Measurements from ENCODE around the gene IGF2R.
"Not testable (repeated sequence)": the region's sequence is repeated elsewhere in the genome, so short reads cannot be mapped to it uniquely, and the experiment has no call there.

Gene IGF2R

DNA sequence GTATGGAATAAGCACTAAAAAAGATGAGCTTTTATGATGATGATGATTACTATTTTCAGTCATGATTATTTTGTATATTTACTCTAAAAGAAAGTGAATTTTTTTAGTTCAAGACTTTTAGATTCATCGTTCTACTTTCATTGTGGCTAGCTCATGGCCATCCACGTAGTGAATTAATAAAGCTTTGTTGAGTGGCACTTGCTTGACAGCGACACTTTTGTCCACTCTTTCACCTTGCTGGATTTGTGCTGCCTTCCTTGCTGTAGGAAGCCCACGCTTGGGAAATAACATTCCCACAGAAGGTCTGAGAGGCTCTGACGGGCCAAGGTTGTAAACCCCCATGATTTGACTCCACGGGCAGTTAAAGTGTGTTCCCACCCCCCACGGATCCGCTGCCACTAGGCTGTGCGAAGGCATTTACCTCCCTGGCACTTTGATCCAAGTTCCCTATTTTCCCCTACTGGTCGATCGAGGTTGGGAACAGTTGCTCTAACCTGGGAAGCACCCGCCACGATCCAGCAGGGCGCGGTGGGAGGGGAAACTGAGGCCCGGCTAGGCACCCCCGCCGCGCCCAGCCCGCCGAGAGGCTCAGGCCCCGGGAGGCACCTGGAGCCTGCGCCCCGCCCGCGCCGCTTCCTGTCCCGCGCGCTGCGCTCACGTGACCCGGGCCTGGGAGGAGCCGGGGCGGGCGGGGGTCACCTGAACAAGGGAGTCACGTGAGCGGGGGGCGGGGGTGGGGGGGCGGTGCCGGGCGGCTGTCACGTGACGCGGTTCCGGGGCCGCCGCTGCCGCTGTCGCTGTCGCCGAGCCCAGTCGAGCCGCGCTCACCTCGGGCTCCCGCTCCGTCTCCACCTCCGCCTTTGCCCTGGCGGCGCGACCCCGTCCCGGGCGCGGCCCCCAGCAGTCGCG, at the start of gene IGF2R:
Gene IGF2R, plus strand, starts transcription at position 788 of the 909 bp plus-strand sequence. CDS start 165 bp downstream, outside the sequence.
- Mint-ChIP-seq H3K9me3 (no peaks in the 10 kb centered on the region), H3K27me3 (no peaks in the 10 kb centered on the region), H3K4me1 (ENCODE audit: low read depth) (peaks cover 44% of the 10 kb centered on the region), H3K36me3 (ENCODE audit: low read depth) (peaks cover 30% of the 10 kb centered on the region), H3K27ac (peak within 1 kb of the TSS; percentile 90), H3K4me3 (peak within 1 kb of the TSS; percentile 98)

DNA sequence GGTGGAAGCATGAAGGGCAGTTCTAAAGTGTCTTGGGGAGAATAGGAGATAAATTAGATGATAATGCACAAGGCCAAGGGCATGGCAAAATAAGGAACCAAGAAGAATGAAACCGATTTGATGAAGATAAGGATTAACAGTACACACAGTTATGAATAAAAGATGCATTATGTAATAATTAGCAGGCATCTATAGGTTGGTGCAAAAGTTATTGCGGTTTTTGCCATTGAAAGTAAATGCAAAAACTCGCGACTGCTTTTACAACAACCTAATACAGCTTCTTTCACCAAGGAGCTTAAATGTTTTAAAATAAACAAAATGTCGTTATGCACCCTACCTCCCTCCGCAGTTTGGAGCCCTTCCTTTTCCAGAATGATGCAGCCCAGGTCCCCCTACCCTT, 49.1 kb upstream of the IGF2R start:
- H3K4me3 Mint-ChIP-seq = no peak overlapping the region
- H3K27ac Mint-ChIP-seq = no peak overlapping the region
- H3K9me3 Mint-ChIP-seq = peaks cover 4% of the 10 kb centered on the region
- peaks cover 16% of the 10 kb centered on the region for H3K27me3 Mint-ChIP-seq
- H3K4me1 Mint-ChIP-seq (ENCODE audit: low read depth) = peaks cover 3% of the 10 kb centered on the region
- no peaks in the 10 kb centered on the region for H3K36me3 Mint-ChIP-seq (ENCODE audit: low read depth)

DNA sequence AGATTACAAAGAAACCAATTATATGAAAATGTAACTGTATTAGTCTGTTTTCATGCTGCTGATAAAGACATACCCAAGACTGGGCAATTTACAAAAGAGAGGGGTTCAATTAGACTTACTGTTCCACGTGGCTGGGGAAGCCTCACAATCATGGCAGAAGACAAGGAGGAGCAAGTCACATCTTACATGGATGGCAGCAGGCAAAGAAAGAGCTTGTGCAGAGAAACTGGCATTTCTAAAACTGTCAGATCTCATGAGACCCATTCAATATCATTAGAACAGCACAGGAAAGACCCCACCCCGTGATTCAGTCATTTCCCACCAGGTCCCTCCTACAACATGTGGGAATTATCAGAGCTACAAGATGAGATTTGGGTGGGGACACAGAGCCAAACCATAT, 44.7 kb upstream of the IGF2R start:
- H3K4me1 Mint-ChIP-seq (ENCODE audit: low read depth); H3K4me3 Mint-ChIP-seq; H3K9me3 Mint-ChIP-seq; H3K36me3 Mint-ChIP-seq (ENCODE audit: low read depth); H3K27ac Mint-ChIP-seq: not testable (repeated sequence)
- H3K27me3 Mint-ChIP-seq = peaks cover 24% of the 10 kb centered on the region

GRCh38 chr6:159926542-159927203, 42.2 kb upstream of the IGF2R start:
- H3K27me3 Mint-ChIP-seq = peaks cover 13% of the 10 kb centered on the region
- no peak overlapping the region for H3K27ac Mint-ChIP-seq
- peaks cover 25% of the 10 kb centered on the region for H3K4me1 Mint-ChIP-seq (ENCODE audit: low read depth)
- H3K4me3 Mint-ChIP-seq = no peak overlapping the region
- H3K36me3 Mint-ChIP-seq (ENCODE audit: low read depth) = no peaks in the 10 kb centered on the region
- peaks cover 4% of the 10 kb centered on the region for H3K9me3 Mint-ChIP-seq

- Mint-ChIP-seq H3K4me3 (no peak overlapping the region), H3K27me3 (peaks cover 17% of the 10 kb centered on the region), H3K4me1 (ENCODE audit: low read depth) (peaks cover 35% of the 10 kb centered on the region), H3K36me3 (ENCODE audit: low read depth) (no peaks in the 10 kb centered on the region), H3K27ac (peak overlapping the region; percentile 9), H3K9me3 (no peaks in the 10 kb centered on the region)
Observed at GRCh38 chr6:159929819-159930218, 39.1 kb upstream of the IGF2R start.

DNA sequence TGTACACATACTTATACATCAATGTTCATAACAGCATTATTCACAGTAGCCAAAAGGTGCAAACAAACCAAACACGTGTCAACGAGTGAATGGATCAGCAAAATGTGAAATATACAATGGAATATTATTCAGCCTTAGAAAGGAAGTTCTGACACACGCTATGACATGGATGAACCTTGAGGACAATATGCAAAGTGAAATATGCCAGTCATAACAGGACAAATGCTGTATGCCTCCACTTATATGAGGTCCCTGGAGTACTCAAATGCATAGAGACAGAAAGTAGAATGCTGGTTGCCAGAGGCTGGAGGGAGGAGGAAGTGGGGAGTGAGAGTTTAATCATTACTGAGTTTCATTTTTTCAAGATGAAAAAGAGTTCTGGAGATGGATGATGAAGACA, 37.8 kb upstream of the IGF2R start:
- Mint-ChIP-seq H3K36me3 (ENCODE audit: low read depth) (no peaks in the 10 kb centered on the region), H3K4me1 (ENCODE audit: low read depth) (peaks cover 35% of the 10 kb centered on the region), H3K27ac (peak overlapping the region; percentile 64), H3K9me3 (peaks cover 9% of the 10 kb centered on the region), H3K4me3 (no peak overlapping the region), H3K27me3 (peaks cover 25% of the 10 kb centered on the region)

GRCh38 chr6:159931846-159932245, 37.0 kb upstream of the IGF2R start:
- Mint-ChIP-seq H3K4me3 (no peak overlapping the region), H3K27ac (no peak overlapping the region), H3K9me3 (peaks cover 11% of the 10 kb centered on the region), H3K36me3 (ENCODE audit: low read depth) (no peaks in the 10 kb centered on the region), H3K27me3 (peaks cover 23% of the 10 kb centered on the region), H3K4me1 (ENCODE audit: low read depth) (peaks cover 35% of the 10 kb centered on the region)

DNA sequence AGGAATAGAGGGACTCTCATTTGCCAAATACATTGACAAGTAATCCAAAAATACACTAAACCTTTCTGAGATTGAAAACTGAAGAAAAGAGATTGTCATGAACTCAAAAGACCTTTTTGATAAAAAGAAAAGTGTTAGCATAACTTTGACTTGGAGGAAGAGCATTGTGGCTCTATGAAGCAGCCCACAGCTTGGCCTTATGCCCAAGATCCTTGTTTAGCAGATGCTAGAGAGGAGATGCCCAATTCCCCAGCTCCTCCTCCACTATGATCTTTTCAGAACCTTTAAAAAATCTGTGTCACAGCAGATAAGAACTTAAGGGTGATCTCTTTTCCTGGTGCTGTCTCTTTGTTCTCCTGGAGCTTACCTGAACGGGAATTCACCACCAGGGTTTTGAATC, 35.8 kb upstream of the IGF2R start:
- Mint-ChIP-seq H3K36me3 (ENCODE audit: low read depth) (no peaks in the 10 kb centered on the region), H3K4me1 (ENCODE audit: low read depth) (peaks cover 35% of the 10 kb centered on the region), H3K4me3 (no peak overlapping the region), H3K9me3 (peaks cover 11% of the 10 kb centered on the region), H3K27ac (no peak overlapping the region), H3K27me3 (peaks cover 23% of the 10 kb centered on the region)

DNA sequence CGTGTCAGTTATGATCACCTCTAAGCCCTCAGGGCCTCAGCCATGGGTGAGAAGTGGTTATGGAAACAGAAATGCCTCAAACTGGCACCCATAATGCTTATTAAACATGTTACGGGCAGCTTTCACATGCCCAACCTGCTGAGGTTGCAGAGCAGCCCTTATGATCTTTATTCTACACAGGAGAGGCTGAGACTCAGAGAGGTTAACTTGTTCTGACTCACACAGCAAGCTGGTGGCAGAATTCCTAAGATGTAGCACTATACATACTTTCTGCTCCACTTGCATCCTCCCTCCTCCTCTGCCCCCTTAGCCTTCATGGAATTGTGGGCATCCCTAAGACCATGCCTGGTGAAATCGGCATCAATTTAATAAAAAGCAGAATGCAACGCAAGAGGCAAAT, 34.7 kb upstream of the IGF2R start:
- no peak overlapping the region for H3K4me3 Mint-ChIP-seq
- no peaks in the 10 kb centered on the region for H3K36me3 Mint-ChIP-seq (ENCODE audit: low read depth)
- H3K4me1 Mint-ChIP-seq (ENCODE audit: low read depth) = peaks cover 34% of the 10 kb centered on the region
- H3K27ac Mint-ChIP-seq = no peak overlapping the region
- peaks cover 11% of the 10 kb centered on the region for H3K9me3 Mint-ChIP-seq
- peaks cover 27% of the 10 kb centered on the region for H3K27me3 Mint-ChIP-seq

GRCh38 chr6:159935065-159935464, 33.8 kb upstream of the IGF2R start:
- no peaks in the 10 kb centered on the region for H3K36me3 Mint-ChIP-seq (ENCODE audit: low read depth)
- peaks cover 25% of the 10 kb centered on the region for H3K4me1 Mint-ChIP-seq (ENCODE audit: low read depth)
- peaks cover 27% of the 10 kb centered on the region for H3K27me3 Mint-ChIP-seq
- no peak overlapping the region for H3K27ac Mint-ChIP-seq
- H3K4me3 Mint-ChIP-seq = no peak overlapping the region
- peaks cover 11% of the 10 kb centered on the region for H3K9me3 Mint-ChIP-seq

DNA sequence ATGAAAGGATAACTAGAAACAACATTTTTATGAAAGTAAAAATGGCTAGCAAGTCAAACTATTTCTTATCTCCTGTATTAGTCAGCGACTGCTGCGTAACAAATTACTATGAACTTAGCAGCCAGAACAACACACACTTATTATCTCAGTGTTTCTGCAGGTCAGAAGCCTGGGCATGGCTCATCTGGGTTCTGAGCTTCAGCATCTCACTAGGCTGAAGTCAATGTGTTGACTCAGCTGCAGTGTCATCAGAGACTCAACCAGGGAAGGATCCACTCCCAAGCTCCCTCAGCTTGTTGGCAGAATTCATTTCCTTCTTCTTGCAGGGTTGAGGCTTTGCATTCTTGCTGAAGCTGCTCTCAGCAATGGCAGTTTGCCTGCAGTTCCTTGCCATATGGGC, 33.2 kb upstream of the IGF2R start:
- Mint-ChIP-seq H3K9me3 (peaks cover 11% of the 10 kb centered on the region), H3K4me1 (ENCODE audit: low read depth) (peaks cover 19% of the 10 kb centered on the region), H3K36me3 (ENCODE audit: low read depth) (no peaks in the 10 kb centered on the region), H3K27me3 (peaks cover 27% of the 10 kb centered on the region), H3K27ac (no peak overlapping the region), H3K4me3 (no peak overlapping the region)

DNA sequence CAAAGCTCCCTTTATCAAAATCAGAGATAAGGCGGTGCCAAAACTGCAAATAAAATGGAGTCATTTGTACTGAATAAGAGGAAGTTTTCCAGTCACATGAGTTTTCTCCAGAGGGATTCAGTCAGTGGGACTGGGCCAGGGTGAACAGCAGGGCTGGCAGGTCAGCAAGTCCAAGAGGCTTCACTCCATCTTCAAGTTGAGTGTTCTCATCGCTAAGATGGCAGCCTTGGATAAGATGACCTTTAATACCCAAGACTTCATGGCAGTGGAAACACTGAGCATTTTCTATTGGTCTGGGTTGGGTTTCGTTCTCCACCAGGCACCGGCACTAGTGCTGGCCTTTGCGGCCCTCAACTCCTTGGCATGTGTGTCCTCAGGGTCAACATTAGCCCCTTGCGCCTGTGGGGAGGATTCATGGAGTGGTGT, 29.3 kb upstream of the IGF2R start:
- Mint-ChIP-seq H3K4me3 (no peak overlapping the region), H3K27me3 (peaks cover 30% of the 10 kb centered on the region), H3K9me3 (peaks cover 17% of the 10 kb centered on the region), H3K27ac (no peak overlapping the region), H3K36me3 (ENCODE audit: low read depth) (no peaks in the 10 kb centered on the region), H3K4me1 (ENCODE audit: low read depth) (peaks cover 8% of the 10 kb centered on the region)

GRCh38 chr6:159941286-159942113, 27.4 kb upstream of the IGF2R start:
- peaks cover 9% of the 10 kb centered on the region for H3K9me3 Mint-ChIP-seq
- H3K27me3 Mint-ChIP-seq = peaks cover 17% of the 10 kb centered on the region
- no peak overlapping the region for H3K4me3 Mint-ChIP-seq
- H3K27ac Mint-ChIP-seq = no peak overlapping the region
- peaks cover 8% of the 10 kb centered on the region for H3K4me1 Mint-ChIP-seq (ENCODE audit: low read depth)
- peaks cover 3% of the 10 kb centered on the region for H3K36me3 Mint-ChIP-seq (ENCODE audit: low read depth)

GRCh38 chr6:159943101-159943632, 25.7 kb upstream of the IGF2R start:
- Mint-ChIP-seq H3K4me3 (no peak overlapping the region), H3K27ac (no peak overlapping the region), H3K9me3 (peaks cover 9% of the 10 kb centered on the region), H3K27me3 (peaks cover 17% of the 10 kb centered on the region), H3K4me1 (ENCODE audit: low read depth) (peaks cover 8% of the 10 kb centered on the region), H3K36me3 (ENCODE audit: low read depth) (peaks cover 3% of the 10 kb centered on the region)
